Measurements from ENCODE around the gene PLAA. TPM values are rescaled to one million over a fixed set of nuclear protein-coding genes. Genes with fewer than 3 reads are reported as not detected.
"Not testable (repeated sequence)": the region's sequence is repeated elsewhere in the genome, so short reads cannot be mapped to it uniquely, and the experiment has no call there.

PLAA gene
- total and polyA plus RNA-seq, 9 donors, result 16.8 to 33.4 (median 29.7) TPM

DNA sequence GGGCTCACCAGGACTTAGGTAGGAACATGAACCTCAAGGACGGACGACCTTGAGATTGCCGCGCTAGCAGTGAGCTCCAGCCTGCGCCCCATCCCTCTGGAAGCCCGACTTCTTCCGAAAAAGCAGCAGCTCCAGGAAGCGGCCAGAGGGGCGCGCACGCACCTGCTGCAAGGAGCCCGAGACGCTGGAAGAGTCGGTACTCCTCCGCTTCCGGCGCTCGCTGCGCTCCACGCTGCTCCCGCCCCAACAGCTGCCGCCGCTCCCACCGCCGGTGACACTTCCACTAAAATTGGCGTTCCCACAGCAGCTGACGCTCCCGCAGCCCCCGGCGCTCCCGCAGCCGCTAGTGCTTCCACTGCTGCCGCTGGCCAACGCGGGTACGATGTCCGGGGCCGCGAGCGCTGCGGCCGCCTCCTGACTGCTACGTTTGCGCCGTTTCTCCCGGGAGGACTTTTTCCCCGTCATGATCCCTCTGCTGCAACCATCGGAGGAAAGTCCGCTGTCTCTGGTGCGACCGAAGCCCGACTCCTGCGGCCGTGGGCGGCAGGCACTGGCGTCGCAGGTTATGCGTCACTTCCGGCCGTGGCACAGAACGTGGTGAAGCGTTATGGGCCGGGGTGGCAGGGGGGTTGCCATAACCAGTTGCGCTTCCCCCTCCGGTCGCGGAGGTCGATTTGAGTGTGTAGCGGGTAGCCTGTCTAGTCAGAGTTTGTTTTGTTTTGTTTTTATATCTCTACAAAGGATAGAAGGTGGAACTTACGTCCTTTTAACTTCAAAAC is 54.6 kb downstream of the PLAA start, which contains the start of gene CAAP1:
Gene CAAP1 (minus strand): TSS at position 552 of the 779 bp plus-strand sequence. CDS start 87 bp downstream, at position 465.
- peak; percentile 98 for DNase-seq
- peaks cover 4% of the 10 kb centered on the region for H3K4me1 ChIP-seq (ENCODE audit: control insufficient read depth, insufficient read depth, low read length)

DNA sequence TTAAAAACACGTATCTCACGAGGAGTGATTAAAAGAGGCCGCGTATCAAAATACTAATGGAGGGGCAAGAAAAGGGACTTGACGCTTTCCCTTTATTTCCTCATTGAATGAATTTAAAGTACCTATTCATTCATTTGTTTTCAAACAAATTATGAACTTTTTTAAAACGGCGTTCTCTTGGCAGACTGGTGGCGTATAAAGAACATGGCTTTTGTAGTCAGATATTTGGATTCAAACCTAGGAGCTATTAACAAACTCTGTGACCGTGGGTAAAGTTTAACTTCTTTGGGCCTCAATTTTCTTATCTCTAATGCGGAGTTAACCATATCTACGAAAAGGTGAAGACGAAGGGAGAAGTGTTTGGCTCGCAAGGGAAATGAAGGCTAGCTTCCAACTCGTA is 55.3 kb downstream of the PLAA start:
- Histone ChIP-seq H3K4me1 (ENCODE audit: control insufficient read depth, insufficient read depth, low read length) (peaks cover 4% of the 10 kb centered on the region), H3K36me3 (ENCODE audit: control insufficient read depth, insufficient read depth, low read length) (no peaks in the 10 kb centered on the region), H3K4me3 (ENCODE audit: low read length) (peak overlapping the region; percentile 92), H3K27me3 (ENCODE audit: control insufficient read depth, insufficient read depth, low read length) (no peaks in the 10 kb centered on the region), H3K9me3 (replicated peaks; ENCODE audit: control insufficient read depth, low read depth, low read length) (no peaks in the 10 kb centered on the region), H3K27ac (ENCODE audit: low read length) (peak overlapping the region; percentile 99)
- DNase-seq, result no peak
- 0% methylated on average over 3 of the region's 14 CpGs for WGBS (ENCODE audit: insufficient coverage)

More for the DNA sequence above, 54.6 kb downstream of the PLAA start, which contains the start of gene CAAP1:
- H3K27ac ChIP-seq (ENCODE audit: low read length), result peak within 1 kb of the TSS; percentile 99
- H3K36me3 ChIP-seq (ENCODE audit: control insufficient read depth, insufficient read depth, low read length), result no peaks in the 10 kb centered on the region
- WGBS (ENCODE audit: insufficient coverage), result 0% methylated on average over 63 of the region's 70 CpGs
- peak within 1 kb of the TSS; percentile 92 for H3K4me3 ChIP-seq (ENCODE audit: low read length)
- H3K27me3 ChIP-seq (ENCODE audit: control insufficient read depth, insufficient read depth, low read length), result no peaks in the 10 kb centered on the region
- H3K9me3 ChIP-seq (replicated peaks; ENCODE audit: control insufficient read depth, low read depth, low read length), result no peaks in the 10 kb centered on the region

DNA sequence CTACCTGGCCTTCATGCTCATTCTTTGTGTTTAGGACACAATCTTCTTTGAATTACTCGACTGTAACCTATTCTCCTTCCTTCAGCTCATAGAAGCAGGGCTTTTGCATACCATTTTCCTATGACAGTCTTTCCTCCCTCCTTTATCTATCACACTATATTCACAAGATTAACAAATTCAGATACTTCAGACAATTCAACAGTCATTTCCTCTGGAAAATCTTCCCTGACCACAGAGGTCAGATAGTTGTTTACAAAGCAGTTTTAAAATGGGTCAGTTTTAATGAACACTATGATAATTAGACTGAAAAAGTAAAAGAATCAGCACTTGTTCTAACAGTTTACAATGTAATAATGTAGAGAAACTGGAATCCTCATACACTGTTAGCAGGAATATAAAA is 58.8 kb downstream of the PLAA start:
- no peaks in the 10 kb centered on the region for H3K36me3 ChIP-seq (ENCODE audit: control insufficient read depth, insufficient read depth, low read length)
- H3K27ac ChIP-seq (ENCODE audit: low read length), result no peak overlapping the region
- H3K4me1 ChIP-seq (ENCODE audit: control insufficient read depth, insufficient read depth, low read length), result peaks cover 2% of the 10 kb centered on the region
- no peaks in the 10 kb centered on the region for H3K27me3 ChIP-seq (ENCODE audit: control insufficient read depth, insufficient read depth, low read length)
- no peak overlapping the region for H3K4me3 ChIP-seq (ENCODE audit: low read length)
- WGBS (ENCODE audit: insufficient coverage), result 89% methylated on average over 1 of the region's 1 CpG
- H3K9me3 ChIP-seq (replicated peaks; ENCODE audit: control insufficient read depth, low read depth, low read length), result no peaks in the 10 kb centered on the region
- no peak for DNase-seq

DNA sequence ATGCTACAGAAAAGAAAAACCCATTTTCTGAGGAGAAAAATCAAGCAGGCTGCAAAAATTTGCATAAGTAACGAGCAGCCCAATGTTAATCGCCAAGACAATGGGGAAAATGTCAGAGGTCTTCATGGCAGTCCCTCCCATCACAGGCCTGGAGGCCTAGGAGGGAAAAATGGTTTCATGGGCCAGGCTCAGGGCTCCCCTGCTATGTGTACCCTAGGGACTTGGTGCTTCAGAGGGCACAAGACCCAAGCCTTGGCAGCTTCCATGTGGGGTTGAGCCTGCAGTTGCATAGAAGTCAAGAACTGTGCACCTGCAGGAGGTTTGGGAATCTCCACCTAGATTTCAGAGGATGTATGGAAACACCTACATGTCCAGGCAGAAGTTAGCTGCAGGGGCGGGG is 64.9 kb downstream of the PLAA start:
- H3K9me3 ChIP-seq (replicated peaks; ENCODE audit: control insufficient read depth, low read depth, low read length), result peaks cover 9% of the 10 kb centered on the region
- H3K36me3 ChIP-seq (ENCODE audit: control insufficient read depth, insufficient read depth, low read length), result peaks cover 38% of the 10 kb centered on the region
- H3K4me3 ChIP-seq (ENCODE audit: low read length), result no peak overlapping the region
- H3K4me1 ChIP-seq (ENCODE audit: control insufficient read depth, insufficient read depth, low read length), result no peaks in the 10 kb centered on the region
- WGBS (ENCODE audit: insufficient coverage), result 94% methylated on average over 2 of the region's 3 CpGs
- H3K27me3 ChIP-seq (ENCODE audit: control insufficient read depth, insufficient read depth, low read length), result no peaks in the 10 kb centered on the region
- no peak for DNase-seq
- H3K27ac ChIP-seq (ENCODE audit: low read length), result no peak overlapping the region

- H3K36me3 ChIP-seq (ENCODE audit: control insufficient read depth, insufficient read depth, low read length), result peaks cover 38% of the 10 kb centered on the region
- DNase-seq, result no peak
- H3K4me3 ChIP-seq (ENCODE audit: low read length), result no peak overlapping the region
- H3K9me3 ChIP-seq (replicated peaks; ENCODE audit: control insufficient read depth, low read depth, low read length), result peaks cover 9% of the 10 kb centered on the region
- H3K27ac ChIP-seq (ENCODE audit: low read length), result no peak overlapping the region
- H3K27me3 ChIP-seq (ENCODE audit: control insufficient read depth, insufficient read depth, low read length), result no peaks in the 10 kb centered on the region
- WGBS (ENCODE audit: insufficient coverage), result 100% methylated on average over 2 of the region's 4 CpGs
- no peaks in the 10 kb centered on the region for H3K4me1 ChIP-seq (ENCODE audit: control insufficient read depth, insufficient read depth, low read length)
Observed at GRCh38 chr9:26880262-26880661, 66.8 kb downstream of the PLAA start.

DNA sequence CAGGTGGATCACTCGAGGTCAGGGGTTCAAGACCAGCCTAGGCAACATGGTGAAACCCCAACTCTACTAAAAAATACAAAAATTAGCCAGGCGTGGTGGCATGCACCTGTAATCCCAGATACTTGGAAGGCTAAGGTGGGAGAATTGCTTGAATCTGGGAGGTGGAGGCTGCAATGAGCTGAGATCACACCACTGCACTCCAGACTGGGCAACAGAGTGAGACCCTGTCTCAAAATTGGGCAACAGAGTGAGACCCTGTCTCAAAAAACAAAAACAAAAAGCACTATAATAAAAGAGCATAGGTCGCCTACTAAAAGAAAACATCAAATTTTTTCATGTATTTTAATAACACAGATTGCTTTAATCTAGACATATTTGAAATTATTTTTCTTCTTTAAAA is 71.9 kb downstream of the PLAA start:
- peaks cover 11% of the 10 kb centered on the region for H3K36me3 ChIP-seq (ENCODE audit: control insufficient read depth, insufficient read depth, low read length)
- not testable (repeated sequence) for H3K9me3 ChIP-seq (replicated peaks; ENCODE audit: control insufficient read depth, low read depth, low read length); DNase-seq; H3K27me3 ChIP-seq (ENCODE audit: control insufficient read depth, insufficient read depth, low read length); H3K4me3 ChIP-seq (ENCODE audit: low read length); H3K27ac ChIP-seq (ENCODE audit: low read length); H3K4me1 ChIP-seq (ENCODE audit: control insufficient read depth, insufficient read depth, low read length)
- no CpG with 5 or more reads among the region's 3 CpGs for WGBS (ENCODE audit: insufficient coverage)

GRCh38 chr9:26870292-26870691 is 76.8 kb downstream of the PLAA start:
- no peaks in the 10 kb centered on the region for H3K4me1 ChIP-seq (ENCODE audit: control insufficient read depth, insufficient read depth, low read length)
- no peaks in the 10 kb centered on the region for H3K9me3 ChIP-seq (replicated peaks; ENCODE audit: control insufficient read depth, low read depth, low read length)
- WGBS (ENCODE audit: insufficient coverage), result 94% methylated on average over 3 of the region's 8 CpGs
- H3K27ac ChIP-seq (ENCODE audit: low read length), result no peak overlapping the region
- no peak for DNase-seq
- no peaks in the 10 kb centered on the region for H3K36me3 ChIP-seq (ENCODE audit: control insufficient read depth, insufficient read depth, low read length)
- no peaks in the 10 kb centered on the region for H3K27me3 ChIP-seq (ENCODE audit: control insufficient read depth, insufficient read depth, low read length)
- H3K4me3 ChIP-seq (ENCODE audit: low read length), result no peak overlapping the region

DNA sequence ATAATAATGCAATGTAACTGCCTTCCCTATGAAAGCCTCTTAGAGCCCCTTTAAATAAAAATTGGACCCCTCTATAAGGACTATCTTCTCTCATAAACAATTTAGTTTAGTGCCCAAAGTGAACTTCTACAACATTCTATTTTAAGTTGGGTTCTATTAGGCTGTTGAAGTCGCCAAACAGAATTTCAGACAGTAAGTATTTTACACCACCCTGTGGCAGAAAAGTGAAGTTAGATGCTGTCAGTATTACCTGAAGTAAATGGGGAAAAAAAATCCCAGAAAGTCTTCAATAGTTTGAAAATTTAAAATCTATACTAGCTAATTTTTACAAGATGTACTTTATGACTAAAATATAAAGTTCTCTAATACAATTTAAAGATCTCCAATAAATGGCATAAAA is 84.0 kb downstream of the PLAA start:
- no peaks in the 10 kb centered on the region for H3K27me3 ChIP-seq (ENCODE audit: control insufficient read depth, insufficient read depth, low read length)
- H3K4me1 ChIP-seq (ENCODE audit: control insufficient read depth, insufficient read depth, low read length), result no peaks in the 10 kb centered on the region
- H3K9me3 ChIP-seq (replicated peaks; ENCODE audit: control insufficient read depth, low read depth, low read length), result no peaks in the 10 kb centered on the region
- peaks cover 4% of the 10 kb centered on the region for H3K36me3 ChIP-seq (ENCODE audit: control insufficient read depth, insufficient read depth, low read length)
- no peak overlapping the region for H3K4me3 ChIP-seq (ENCODE audit: low read length)
- no CpG with 5 or more reads among the region's 1 CpG for WGBS (ENCODE audit: insufficient coverage)
- no peak overlapping the region for H3K27ac ChIP-seq (ENCODE audit: low read length)
- peak; percentile 24 for DNase-seq

DNA sequence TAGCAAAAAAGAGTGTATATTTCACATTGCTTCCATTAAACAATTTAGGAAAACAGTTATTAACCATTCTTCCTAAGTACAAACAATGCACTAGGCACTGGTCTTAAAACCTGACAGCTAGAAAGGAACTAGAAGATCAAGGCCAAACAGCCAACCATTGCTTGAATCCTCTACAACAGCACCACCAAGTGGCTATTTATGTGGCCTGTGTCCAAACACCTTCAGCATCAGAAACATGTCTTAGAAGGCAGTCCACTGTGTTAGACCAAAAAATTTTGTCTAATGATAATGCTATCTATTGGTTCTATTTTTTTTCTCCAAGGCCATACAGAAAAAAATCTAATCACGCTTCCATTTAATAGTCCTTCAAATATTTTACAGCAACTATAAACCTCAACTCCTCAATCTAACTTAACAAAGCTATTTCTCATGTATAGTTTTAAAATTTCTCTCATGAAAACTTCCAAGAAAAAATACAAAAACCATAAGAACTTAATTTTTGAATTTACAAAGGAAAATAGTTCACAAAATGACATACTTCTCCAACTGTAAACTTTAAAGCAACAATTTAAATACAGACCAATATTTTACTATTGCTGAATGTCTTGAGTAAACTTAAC is 90.5 kb downstream of the PLAA start:
- no peaks in the 10 kb centered on the region for H3K4me1 ChIP-seq (ENCODE audit: control insufficient read depth, insufficient read depth, low read length)
- H3K36me3 ChIP-seq (ENCODE audit: control insufficient read depth, insufficient read depth, low read length), result peaks cover 4% of the 10 kb centered on the region
- DNase-seq, result peak; percentile 15
- no peak overlapping the region for H3K4me3 ChIP-seq (ENCODE audit: low read length)
- no peaks in the 10 kb centered on the region for H3K9me3 ChIP-seq (replicated peaks; ENCODE audit: control insufficient read depth, low read depth, low read length)
- no peak overlapping the region for H3K27ac ChIP-seq (ENCODE audit: low read length)
- H3K27me3 ChIP-seq (ENCODE audit: control insufficient read depth, insufficient read depth, low read length), result no peaks in the 10 kb centered on the region
- no CpG with 5 or more reads among the region's 1 CpG for WGBS (ENCODE audit: insufficient coverage)
